ENCODE data around the gene PRDM13. TPM values are rescaled to one million over a fixed set of nuclear protein-coding genes. Genes with fewer than 3 reads are reported as not detected.
"Not testable (repeated sequence)": the region's sequence is repeated elsewhere in the genome, so short reads cannot be mapped to it uniquely, and the experiment has no call there.

The PRDM13 gene
- total RNA-seq, 1 experiment from 2014 or later: not detected

DNA sequence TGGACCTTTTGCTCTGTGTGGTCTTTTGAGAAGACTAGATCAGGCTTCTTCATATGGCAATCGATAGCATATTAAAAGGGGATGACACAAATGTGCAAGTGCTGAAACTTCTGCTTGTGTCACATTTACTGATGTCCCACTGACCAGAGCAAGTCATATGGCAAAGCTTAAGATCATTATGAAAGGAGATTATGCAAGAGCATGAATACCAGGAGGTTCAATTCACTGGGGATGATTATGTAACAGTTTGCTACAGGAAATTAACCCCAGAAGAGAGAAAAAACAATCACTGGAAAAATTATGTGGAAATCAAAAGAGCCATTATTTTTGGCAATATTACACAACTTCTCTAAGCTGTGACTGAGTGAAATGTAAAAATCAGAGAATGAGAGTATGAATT is 13.7 kb upstream of the PRDM13 start:
- BruUV-seq (replicated peaks): no TSS peak
- POLR2A ChIA-PET: no interaction called here
- DNase-seq (ENCODE audit: low read depth, low spot score): no peak
- no peak for ATAC-seq
- CTCF ChIA-PET: no interaction called here
- intact Hi-C loops (cut with micrococcal nuclease; ENCODE audit: unreplicated experiment) (no loop called here), in situ Hi-C loops (cut with HindIII; ENCODE audit: low pct_unique_long_range_greater_than_20kb, low sequenced_read_pairs) (no loop called here)
- Histone ChIP-seq H3K4me3 (ENCODE audit: low read depth in 2 of 2, low read length in 2 of 2) (no peak overlapping the region), H3K9me3 (ENCODE audit: control insufficient read depth, insufficient read depth, low read depth, low read length) (no peaks in the 10 kb centered on the region), H3K27me3 (ENCODE audit: control insufficient read depth, insufficient read depth, low read length) (peaks cover 40% of the 10 kb centered on the region), H3K36me3 (ENCODE audit: control insufficient read depth, insufficient read depth, low read length) (no peaks in the 10 kb centered on the region), H3K27ac (ENCODE audit: low read length) (no peak overlapping the region), H3K4me1 (ENCODE audit: control insufficient read depth, insufficient read depth, low read length) (peaks cover 3% of the 10 kb centered on the region; the same call in 1 of the 2 replicates)
- TF ChIP-seq, protein P1, sequence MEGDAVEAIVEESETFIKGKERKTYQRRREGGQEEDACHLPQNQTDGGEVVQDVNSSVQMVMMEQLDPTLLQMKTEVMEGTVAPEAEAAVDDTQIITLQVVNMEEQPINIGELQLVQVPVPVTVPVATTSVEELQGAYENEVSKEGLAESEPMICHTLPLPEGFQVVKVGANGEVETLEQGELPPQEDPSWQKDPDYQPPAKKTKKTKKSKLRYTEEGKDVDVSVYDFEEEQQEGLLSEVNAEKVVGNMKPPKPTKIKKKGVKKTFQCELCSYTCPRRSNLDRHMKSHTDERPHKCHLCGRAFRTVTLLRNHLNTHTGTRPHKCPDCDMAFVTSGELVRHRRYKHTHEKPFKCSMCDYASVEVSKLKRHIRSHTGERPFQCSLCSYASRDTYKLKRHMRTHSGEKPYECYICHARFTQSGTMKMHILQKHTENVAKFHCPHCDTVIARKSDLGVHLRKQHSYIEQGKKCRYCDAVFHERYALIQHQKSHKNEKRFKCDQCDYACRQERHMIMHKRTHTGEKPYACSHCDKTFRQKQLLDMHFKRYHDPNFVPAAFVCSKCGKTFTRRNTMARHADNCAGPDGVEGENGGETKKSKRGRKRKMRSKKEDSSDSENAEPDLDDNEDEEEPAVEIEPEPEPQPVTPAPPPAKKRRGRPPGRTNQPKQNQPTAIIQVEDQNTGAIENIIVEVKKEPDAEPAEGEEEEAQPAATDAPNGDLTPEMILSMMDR (IDR thresholded peaks at IDR 0.05): no peak
- TF ChIP-seq POLR2AphosphoS5 (IDR thresholded peaks at IDR 0.05; ENCODE audit: low read depth, low read length) (no peak), TCF7L2 (IDR thresholded peaks at IDR 0.05; ENCODE audit: low read depth, low read length) (no peak), SIN3A (IDR thresholded peaks at IDR 0.05; ENCODE audit: borderline replicate concordance, insufficient read depth, low read depth, low read length) (no peak)
- TF ChIP-seq, protein P2, sequence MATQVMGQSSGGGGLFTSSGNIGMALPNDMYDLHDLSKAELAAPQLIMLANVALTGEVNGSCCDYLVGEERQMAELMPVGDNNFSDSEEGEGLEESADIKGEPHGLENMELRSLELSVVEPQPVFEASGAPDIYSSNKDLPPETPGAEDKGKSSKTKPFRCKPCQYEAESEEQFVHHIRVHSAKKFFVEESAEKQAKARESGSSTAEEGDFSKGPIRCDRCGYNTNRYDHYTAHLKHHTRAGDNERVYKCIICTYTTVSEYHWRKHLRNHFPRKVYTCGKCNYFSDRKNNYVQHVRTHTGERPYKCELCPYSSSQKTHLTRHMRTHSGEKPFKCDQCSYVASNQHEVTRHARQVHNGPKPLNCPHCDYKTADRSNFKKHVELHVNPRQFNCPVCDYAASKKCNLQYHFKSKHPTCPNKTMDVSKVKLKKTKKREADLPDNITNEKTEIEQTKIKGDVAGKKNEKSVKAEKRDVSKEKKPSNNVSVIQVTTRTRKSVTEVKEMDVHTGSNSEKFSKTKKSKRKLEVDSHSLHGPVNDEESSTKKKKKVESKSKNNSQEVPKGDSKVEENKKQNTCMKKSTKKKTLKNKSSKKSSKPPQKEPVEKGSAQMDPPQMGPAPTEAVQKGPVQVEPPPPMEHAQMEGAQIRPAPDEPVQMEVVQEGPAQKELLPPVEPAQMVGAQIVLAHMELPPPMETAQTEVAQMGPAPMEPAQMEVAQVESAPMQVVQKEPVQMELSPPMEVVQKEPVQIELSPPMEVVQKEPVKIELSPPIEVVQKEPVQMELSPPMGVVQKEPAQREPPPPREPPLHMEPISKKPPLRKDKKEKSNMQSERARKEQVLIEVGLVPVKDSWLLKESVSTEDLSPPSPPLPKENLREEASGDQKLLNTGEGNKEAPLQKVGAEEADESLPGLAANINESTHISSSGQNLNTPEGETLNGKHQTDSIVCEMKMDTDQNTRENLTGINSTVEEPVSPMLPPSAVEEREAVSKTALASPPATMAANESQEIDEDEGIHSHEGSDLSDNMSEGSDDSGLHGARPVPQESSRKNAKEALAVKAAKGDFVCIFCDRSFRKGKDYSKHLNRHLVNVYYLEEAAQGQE (IDR thresholded peaks at IDR 0.05; ENCODE audit: insufficient read depth in 1 of 2, low read depth in 2 of 2, low read length in 1 of 2): no peak

DNA sequence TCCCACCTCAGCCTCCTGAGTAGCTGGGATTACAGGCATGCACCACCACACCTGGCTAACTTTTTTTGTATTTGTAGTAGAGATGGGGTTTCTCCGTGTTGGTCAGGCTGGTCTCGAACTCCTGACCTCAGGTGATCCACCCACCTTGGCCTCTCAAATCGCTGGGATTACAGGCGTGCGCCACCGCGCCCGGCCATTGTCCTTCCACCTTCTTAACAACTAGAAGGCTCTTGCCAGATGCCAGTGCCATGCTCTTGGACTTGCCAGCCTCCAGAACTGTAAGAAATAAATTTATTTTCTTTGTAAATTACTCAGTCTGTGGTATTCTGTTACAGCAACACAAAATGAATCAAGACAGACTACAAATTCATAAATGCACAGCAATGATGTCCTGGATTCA is 11.9 kb upstream of the PRDM13 start:
- ATAC-seq; H3K4me3 ChIP-seq (ENCODE audit: low read depth in 2 of 2, low read length in 2 of 2); DNase-seq (ENCODE audit: low read depth, low spot score); H3K4me1 ChIP-seq (ENCODE audit: control insufficient read depth, insufficient read depth, low read length); POLR2A ChIA-PET; H3K36me3 ChIP-seq (ENCODE audit: control insufficient read depth, insufficient read depth, low read length); CTCF ChIA-PET; H3K9me3 ChIP-seq (ENCODE audit: control insufficient read depth, insufficient read depth, low read depth, low read length); in situ Hi-C loops (cut with HindIII; ENCODE audit: low pct_unique_long_range_greater_than_20kb, low sequenced_read_pairs); intact Hi-C loops (cut with micrococcal nuclease; ENCODE audit: unreplicated experiment); H3K27ac ChIP-seq (ENCODE audit: low read length); BruUV-seq (replicated peaks): not testable (repeated sequence)
- peaks cover 43% of the 10 kb centered on the region for H3K27me3 ChIP-seq (ENCODE audit: control insufficient read depth, insufficient read depth, low read length)

DNA sequence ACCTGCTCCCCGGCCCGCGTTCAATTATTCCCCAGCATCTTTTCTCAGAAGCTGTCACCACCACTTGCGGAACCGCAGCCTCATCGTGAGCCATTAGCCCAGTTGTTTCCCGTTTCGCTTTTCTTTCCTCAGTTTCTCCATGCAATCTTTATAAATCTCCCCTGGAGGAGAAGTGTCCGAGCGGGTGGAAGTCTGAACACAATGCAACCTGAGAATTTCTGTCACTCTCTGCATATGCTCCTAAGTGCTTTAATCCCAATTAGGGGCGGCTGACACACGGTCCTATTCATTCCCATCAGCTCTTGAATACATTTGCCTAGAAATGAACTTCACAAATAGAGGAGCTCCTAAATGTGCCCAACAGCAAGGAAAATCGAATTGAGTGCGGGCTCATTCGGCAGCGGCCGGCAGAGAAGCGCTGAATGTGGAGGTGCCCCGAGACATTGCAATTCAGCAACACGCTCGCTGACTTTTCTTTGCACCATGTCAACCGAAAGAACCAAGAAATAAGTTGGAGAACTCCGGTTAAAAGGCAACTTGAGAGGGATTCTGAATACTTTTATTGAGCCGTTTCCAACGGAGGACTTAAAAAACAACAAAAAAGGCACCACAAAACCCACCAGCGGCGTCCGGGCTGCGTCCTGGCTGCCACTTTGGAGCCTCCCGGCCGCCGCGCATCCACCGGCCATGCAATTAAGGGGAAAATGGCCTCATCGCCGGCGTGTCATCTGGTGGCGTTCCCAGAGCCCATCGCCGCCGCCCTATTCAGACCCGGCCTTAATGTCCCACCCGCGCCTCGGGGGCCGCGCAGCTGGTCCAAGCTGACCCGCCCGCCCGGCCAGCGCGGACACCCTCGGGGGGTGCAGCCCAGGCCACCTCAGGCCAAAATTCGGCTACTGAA is 3.9 kb upstream of the PRDM13 start:
- in situ Hi-C loops (cut with HindIII; ENCODE audit: low pct_unique_long_range_greater_than_20kb, low sequenced_read_pairs): no loop called here
- H3K27me3 ChIP-seq (ENCODE audit: control insufficient read depth, insufficient read depth, low read length): peaks cover 34% of the 10 kb centered on the region
- intact Hi-C loops (cut with micrococcal nuclease; ENCODE audit: unreplicated experiment): no loop called here

More for the DNA sequence above, 3.9 kb upstream of the PRDM13 start:
- CTCF ChIA-PET: interaction anchor here (0.7 kb wide), 1 partner anchor 399 kb away, joined by 6 read pairs; no protein-coding TSS in a partner anchor
- H3K27ac ChIP-seq (ENCODE audit: low read length): no peak overlapping the region
- TF ChIP-seq, protein P1 (IDR thresholded peaks at IDR 0.05): no peak
- TF ChIP-seq, protein P2 (IDR thresholded peaks at IDR 0.05; ENCODE audit: insufficient read depth in 1 of 2, low read depth in 2 of 2, low read length in 1 of 2): no peak
- TF ChIP-seq POLR2AphosphoS5 (IDR thresholded peaks at IDR 0.05; ENCODE audit: low read depth, low read length) (no peak), TCF7L2 (IDR thresholded peaks at IDR 0.05; ENCODE audit: low read depth, low read length) (no peak), SIN3A (IDR thresholded peaks at IDR 0.05; ENCODE audit: borderline replicate concordance, insufficient read depth, low read depth, low read length) (no peak)
- no peaks in the 10 kb centered on the region for H3K9me3 ChIP-seq (ENCODE audit: control insufficient read depth, insufficient read depth, low read depth, low read length)
- POLR2A ChIA-PET: no interaction called here
- DNase-seq (ENCODE audit: low read depth, low spot score) (no peak), ATAC-seq (no peak)
- no peak overlapping the region for H3K4me3 ChIP-seq (ENCODE audit: low read depth in 2 of 2, low read length in 2 of 2)
- no TSS peak for BruUV-seq (replicated peaks)
- H3K4me1 ChIP-seq (ENCODE audit: control insufficient read depth, insufficient read depth, low read length): no peaks in the 10 kb centered on the region
- no peaks in the 10 kb centered on the region for H3K36me3 ChIP-seq (ENCODE audit: control insufficient read depth, insufficient read depth, low read length)

Measured in Panc1 (cell line).